Ovary (tissue), 3 donors: Measurements from ENCODE around the gene FOXP1.

Experiments used
- POLR2A ChIP-seq: fragments of 450-650 bp; IDR thresholded peaks from one replicate; pipeline ENCODE4 v1.6.1; 2017; ENCODE audit warnings: antibody characterized with exemption, mild to moderate bottlenecking, moderate library complexity
- TF ChIP-seq, protein P1 (sequence below), 3 donors: fragments of 450-650 bp in 2 of 3; fragments of 200-600 bp in 1 of 3; IDR thresholded peaks; one replicate each; pipeline versions ENCODE4 v1.5.1 to v1.8.0; 2016 to 2022; ENCODE audit warnings: antibody characterized with exemption in 3 of 3, mild to moderate bottlenecking in 1 of 3
- donor health status: DM: no; HTN: no; CAD: no.

DNA sequence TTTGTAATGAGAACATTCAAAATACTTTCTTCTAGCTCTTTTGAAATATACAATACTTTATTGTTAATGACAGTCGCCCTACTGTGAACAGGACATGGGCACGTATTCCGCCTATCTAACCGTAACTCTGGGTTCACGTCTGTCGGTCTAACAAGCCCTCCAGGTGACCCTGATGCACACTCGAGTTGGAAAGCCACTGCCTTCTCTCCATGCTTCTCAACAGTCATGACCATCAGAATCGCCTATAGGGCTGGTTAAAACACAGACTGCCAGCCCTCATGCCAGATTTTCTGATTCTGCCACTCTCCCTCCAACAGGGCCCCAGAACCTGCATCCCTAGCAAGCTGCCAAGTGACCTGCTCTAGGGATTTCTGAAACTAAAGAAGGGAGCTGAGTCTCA lies 140.2 kb downstream of the FOXP1 start:
- TF ChIP-seq, protein P1, sequence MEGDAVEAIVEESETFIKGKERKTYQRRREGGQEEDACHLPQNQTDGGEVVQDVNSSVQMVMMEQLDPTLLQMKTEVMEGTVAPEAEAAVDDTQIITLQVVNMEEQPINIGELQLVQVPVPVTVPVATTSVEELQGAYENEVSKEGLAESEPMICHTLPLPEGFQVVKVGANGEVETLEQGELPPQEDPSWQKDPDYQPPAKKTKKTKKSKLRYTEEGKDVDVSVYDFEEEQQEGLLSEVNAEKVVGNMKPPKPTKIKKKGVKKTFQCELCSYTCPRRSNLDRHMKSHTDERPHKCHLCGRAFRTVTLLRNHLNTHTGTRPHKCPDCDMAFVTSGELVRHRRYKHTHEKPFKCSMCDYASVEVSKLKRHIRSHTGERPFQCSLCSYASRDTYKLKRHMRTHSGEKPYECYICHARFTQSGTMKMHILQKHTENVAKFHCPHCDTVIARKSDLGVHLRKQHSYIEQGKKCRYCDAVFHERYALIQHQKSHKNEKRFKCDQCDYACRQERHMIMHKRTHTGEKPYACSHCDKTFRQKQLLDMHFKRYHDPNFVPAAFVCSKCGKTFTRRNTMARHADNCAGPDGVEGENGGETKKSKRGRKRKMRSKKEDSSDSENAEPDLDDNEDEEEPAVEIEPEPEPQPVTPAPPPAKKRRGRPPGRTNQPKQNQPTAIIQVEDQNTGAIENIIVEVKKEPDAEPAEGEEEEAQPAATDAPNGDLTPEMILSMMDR (IDR thresholded peaks at IDR 0.05) = no peak
- no peak for TF ChIP-seq POLR2A
